ENCODE data around the gene PHKA1.

Gene PHKA1

DNA sequence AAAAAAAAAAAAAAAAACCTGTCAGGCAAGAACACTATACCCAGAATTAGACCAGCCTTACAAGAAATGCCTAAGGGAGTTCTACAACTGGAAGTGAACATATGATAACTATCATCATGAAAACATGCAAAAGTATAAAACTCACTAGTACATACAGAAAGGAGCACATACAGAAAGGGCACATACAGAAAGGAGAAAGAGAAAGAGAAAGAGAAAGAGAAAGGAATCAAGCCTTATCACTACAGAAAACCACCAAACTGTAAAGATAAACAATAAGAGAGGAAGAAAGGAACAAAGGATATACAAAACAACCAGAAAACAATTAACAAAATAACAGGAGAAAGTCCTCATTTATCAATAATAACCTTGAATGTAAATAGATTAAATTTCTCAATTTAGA, 50.4 kb downstream of the PHKA1 start:
- H3K4me3 ChIP-seq (replicated peaks; ENCODE audit: low read depth, low read length) = no peak overlapping the region
- no peak for TF ChIP-seq CTCF (IDR thresholded peaks at IDR 0.05; ENCODE audit: low read length, missing control alignments)
- DNase-seq (ENCODE audit: low read depth) = no peak

DNA sequence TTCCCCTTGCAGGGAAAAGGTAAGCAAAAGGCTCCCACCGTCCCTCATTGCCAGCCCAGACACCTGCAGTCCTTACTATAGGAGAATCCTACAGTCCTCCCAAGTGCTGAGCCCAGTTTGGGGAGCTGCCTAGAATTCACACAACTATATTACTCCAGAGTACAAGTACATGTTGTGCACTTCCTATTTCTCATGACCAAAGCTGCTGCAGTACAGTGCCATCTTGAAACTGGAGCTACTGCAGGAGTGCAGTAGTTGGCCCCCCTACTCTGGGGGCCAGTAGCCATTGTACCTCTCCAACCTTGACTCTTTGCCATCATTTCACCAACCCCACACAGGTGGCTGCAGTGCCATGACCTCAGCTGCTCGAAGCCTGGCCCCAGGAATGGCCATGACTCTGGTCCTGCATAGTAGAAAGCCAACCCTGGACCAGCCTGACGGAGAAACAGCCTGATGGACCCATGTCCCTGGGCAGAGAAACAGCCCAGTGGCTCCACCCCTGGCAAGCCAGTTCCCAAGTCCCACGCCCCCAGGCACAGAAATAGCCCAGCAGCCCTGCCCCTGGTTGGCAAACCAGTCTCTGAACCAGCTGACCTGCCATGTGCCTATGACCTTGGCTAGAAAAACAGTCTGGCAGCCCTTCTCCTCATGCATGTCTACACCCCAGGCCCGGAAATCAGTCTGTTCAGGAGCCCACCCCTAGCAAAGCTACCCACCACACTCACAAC, 51.9 kb downstream of the PHKA1 start:
- TF ChIP-seq CTCF (IDR thresholded peaks at IDR 0.05; ENCODE audit: low read length, missing control alignments) = no peak
- DNase-seq (ENCODE audit: low read depth) = no peak
- H3K4me3 ChIP-seq (replicated peaks; ENCODE audit: low read depth, low read length) = no peak overlapping the region

DNA sequence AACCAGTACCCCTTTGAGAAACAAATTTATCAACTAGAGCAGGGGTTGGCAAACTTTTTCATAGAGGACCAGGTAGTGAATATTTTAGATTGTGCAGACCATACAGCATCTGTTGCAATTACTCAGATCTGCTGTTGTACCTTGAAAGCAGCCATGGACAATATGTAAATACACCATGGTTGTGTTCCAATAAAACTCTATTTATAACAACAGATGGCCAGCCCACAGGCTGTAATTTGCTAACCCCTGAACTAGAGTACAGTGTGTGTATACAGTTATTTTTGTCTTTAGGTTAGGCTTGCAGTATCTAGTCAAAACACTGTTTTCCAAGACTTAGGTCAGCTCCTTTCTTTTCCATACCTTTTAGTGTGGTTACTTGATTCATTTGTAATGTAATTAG, 54.4 kb downstream of the PHKA1 start:
- no peak overlapping the region for H3K4me3 ChIP-seq (replicated peaks; ENCODE audit: low read depth, low read length)
- TF ChIP-seq CTCF (IDR thresholded peaks at IDR 0.05; ENCODE audit: low read length, missing control alignments) = no peak
- DNase-seq (ENCODE audit: low read depth) = no peak

- no peak for TF ChIP-seq CTCF (IDR thresholded peaks at IDR 0.05; ENCODE audit: low read length, missing control alignments)
- no peak overlapping the region for H3K4me3 ChIP-seq (replicated peaks; ENCODE audit: low read depth, low read length)
- no peak for DNase-seq (ENCODE audit: low read depth)
These were observed 62.0 kb downstream of the PHKA1 start for GRCh38 chrX:72652082-72652481.

DNA sequence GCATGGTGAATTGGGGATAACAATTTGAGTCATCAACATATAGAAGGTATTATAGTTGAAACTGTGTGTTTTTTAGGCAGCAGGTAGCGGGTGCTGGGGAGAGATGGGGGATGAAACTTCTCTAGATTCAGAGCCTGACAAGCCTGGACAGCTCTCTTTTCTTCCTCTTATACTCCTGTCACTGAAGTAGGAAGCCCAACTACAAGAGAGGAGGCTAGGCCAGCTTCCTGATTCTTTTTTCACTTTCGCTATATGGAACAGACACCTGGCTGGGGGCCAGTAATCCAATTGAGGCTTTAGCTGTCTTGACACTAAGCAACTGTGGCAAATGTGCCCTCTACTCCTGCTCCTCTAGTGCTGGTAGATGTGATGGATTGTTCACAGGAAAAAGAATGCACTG, 69.2 kb downstream of the PHKA1 start:
- TF ChIP-seq CTCF (IDR thresholded peaks at IDR 0.05; ENCODE audit: low read length, missing control alignments) = no peak
- no peak for DNase-seq (ENCODE audit: low read depth)
- H3K4me3 ChIP-seq (replicated peaks; ENCODE audit: low read depth, low read length) = no peak overlapping the region

DNA sequence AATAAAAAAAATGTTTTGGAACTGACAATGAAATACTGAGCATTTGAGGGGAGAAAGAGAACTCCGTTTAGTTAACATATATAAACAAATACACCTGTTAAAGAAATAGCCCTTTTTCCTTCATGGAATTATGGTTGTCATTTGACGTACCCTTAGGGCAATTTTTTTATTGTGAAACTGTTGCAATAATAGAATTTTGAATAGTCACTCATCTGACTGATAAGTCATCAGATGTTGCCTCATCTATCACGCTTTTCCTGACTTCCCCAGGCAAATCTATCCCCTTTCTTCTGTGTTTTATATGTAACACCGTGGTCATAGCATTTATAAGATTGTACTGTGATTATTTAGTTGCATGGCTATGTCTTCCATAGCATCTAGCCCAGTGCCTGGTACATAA, 72.5 kb downstream of the PHKA1 start:
- no peak for TF ChIP-seq CTCF (IDR thresholded peaks at IDR 0.05; ENCODE audit: low read length, missing control alignments)
- no peak overlapping the region for H3K4me3 ChIP-seq (replicated peaks; ENCODE audit: low read depth, low read length)
- DNase-seq (ENCODE audit: low read depth) = no peak

DNA sequence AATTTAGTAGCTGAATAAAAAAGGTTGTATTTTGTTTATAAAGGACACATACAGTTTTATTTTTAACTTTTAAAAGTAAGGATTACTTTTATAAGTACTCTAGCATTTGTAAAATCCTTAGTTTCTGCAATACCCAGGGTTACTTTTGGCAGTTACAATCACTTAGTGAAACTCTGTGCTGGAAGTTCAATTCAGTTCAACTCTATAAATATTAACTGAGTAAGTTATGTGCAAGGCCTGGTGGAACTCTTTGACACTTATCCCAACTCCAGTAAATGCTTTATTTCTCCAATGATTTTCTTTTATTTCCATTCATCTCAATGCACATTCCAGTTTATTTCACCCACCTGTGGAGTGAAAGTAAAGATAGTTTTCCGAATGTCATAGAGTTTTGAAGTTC, 78.2 kb downstream of the PHKA1 start:
- TF ChIP-seq CTCF (IDR thresholded peaks at IDR 0.05; ENCODE audit: low read length, missing control alignments) = no peak
- no peak for DNase-seq (ENCODE audit: low read depth)
- H3K4me3 ChIP-seq (replicated peaks; ENCODE audit: low read depth, low read length) = no peak overlapping the region

Data from fibroblast of pulmonary artery (primary cell).